Astrocyte of the cerebellum (primary cell): ENCODE measurements around the gene RPS6KA2.

Experiments
- DNase-seq: peaks from one replicate; pipeline ENCODE4 v3.0.0-alpha.2; 2011; ENCODE audit warnings: low read depth
- H3K4me3 ChIP-seq: 2 replicates; pipeline ENCODE4 v1.5.1; 2011; ENCODE audit warnings: mild to moderate bottlenecking, low read depth, low read length, moderate library complexity
- CTCF ChIP-seq: IDR thresholded peaks from 2 replicates; pipeline ENCODE4 v1.5.1; 2012; ENCODE audit warnings: low read length, low read depth, moderate library complexity, mild to moderate bottlenecking; ENCODE audit errors: missing control alignments
- in situ Hi-C: cut with HindIII; loops from 2 replicates; pipeline ENCODE4 v1.10.0; 2017; ENCODE audit warnings: low sequenced_read_pairs

RPS6KA2 gene

GRCh38 chr6:166450167-166450873, 176.7 kb downstream of the RPS6KA2 start:
- DNase-seq: no peak
- no peak overlapping the region for H3K4me3 ChIP-seq
- TF ChIP-seq CTCF: no peak
- in situ Hi-C loops: no loop called here

- no peak overlapping the region for H3K4me3 ChIP-seq
- no peak for DNase-seq
- TF ChIP-seq CTCF: no peak
- in situ Hi-C loops: no loop called here
Measured at GRCh38 chr6:166449641-166450040, 177.4 kb downstream of the RPS6KA2 start.

- no peak overlapping the region for H3K4me3 ChIP-seq
- no peak for TF ChIP-seq CTCF
- no peak for DNase-seq
- in situ Hi-C loops: no loop called here
Measured at GRCh38 chr6:166449036-166449435, 178.0 kb downstream of the RPS6KA2 start.

- H3K4me3 ChIP-seq: no peak overlapping the region
- in situ Hi-C loops: no loop called here
- no peak for DNase-seq
- no peak for TF ChIP-seq CTCF
Measured at GRCh38 chr6:166448432-166448831, 178.6 kb downstream of the RPS6KA2 start.

GRCh38 chr6:166446567-166447065, 180.4 kb downstream of the RPS6KA2 start:
- no peak for DNase-seq
- in situ Hi-C loops: no loop called here
- H3K4me3 ChIP-seq: no peak overlapping the region
- TF ChIP-seq CTCF: no peak

GRCh38 chr6:166446146-166446545, 180.9 kb downstream of the RPS6KA2 start:
- in situ Hi-C loops: no loop called here
- no peak for DNase-seq
- no peak overlapping the region for H3K4me3 ChIP-seq
- no peak for TF ChIP-seq CTCF

- in situ Hi-C loops: no loop called here
- DNase-seq: no peak
- no peak for TF ChIP-seq CTCF
Measured at GRCh38 chr6:166444446-166444845, 182.6 kb downstream of the RPS6KA2 start.

More at GRCh38 chr6:166444446-166444845, 182.6 kb downstream of the RPS6KA2 start:
- H3K4me3 ChIP-seq: no peak overlapping the region
